Fibroblast of skin of back (primary cell): ENCODE data around the gene HEATR5A.
"Not testable (repeated sequence)": the region's sequence is repeated elsewhere in the genome, so short reads cannot be mapped to it uniquely, and the experiment has no call there.

ENCODE experiments used
- DNase-seq: peaks from one replicate; pipeline ENCODE4 v3.0.0-alpha.2; 2013

HEATR5A gene

DNA sequence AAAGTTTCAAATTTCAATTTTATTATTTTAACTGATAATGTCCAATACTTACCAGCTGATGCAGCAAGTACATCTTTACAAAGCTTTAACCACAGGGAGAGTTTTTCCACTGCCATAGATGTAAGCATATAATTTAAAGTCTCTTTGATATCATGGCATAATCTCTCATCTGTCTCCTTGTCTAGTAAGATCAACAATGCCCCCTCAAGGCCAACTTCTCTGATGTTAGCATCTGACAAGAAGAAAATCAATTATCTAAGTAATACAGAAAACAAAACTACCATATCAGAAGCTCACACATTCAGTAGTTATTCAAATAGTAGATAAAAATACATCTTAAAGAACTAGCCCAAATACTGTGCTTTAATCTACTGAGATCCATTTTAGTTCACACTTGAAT is 94.2 kb downstream of the HEATR5A start:
- DNase-seq: peak; percentile 30

DNA sequence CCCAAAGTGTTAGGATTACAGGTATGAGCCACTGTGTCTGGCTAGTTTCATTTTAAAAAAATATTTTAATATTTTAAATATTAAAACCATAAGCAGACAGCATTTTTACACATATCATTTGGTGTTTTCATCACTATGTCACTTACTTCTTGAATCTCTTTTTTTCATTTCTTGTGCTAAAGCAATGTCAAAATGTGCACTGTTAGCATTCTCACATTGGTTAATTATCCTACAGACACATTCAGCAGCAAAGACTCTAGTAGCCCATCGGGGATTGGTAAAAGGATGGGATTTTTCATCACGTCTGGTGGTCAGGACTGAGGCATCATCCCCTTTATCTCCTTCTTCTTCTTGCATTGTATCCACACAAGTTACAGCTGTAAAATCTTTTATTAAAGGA is 96.9 kb downstream of the HEATR5A start:
- no peak for DNase-seq

DNA sequence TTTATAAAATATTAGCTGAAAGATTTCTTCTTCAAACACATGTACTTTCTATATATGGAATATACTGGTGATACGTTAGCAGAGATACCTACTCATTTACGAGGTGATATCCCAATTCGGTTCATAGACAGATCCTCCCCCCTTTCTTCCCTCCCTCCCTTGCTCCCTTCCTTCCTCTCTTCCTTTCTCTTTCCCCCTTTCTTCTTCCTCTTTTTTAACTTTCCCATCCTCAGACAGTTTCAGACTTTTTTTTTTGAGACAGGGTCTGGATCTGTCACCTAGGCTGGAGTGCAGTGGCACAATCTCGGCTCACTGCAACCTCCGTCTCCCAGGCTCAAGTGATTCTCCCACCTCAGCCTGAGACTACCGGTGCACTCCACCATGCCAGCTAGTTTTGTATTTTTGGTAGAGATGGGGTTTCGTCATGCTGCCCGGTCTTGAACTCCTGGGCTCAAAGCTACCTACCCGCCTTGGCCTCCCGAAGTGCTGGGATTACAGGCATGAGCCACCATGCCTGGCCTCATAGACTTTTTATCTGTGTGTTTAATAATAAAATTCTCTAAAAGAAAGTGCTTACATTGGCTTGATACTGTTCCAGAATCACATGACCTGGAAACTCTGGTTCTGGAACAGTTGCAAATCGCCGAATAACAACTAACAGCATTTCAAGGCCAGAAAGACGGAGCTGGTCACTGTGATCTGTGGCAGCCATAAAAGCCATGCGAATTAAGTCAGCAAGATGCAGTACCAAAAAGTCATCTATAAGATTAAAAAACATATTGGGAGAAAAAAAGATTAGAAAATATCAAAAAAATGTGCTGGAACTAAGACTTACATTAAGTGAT is 99.2 kb downstream of the HEATR5A start:
- DNase-seq: no peak

DNA sequence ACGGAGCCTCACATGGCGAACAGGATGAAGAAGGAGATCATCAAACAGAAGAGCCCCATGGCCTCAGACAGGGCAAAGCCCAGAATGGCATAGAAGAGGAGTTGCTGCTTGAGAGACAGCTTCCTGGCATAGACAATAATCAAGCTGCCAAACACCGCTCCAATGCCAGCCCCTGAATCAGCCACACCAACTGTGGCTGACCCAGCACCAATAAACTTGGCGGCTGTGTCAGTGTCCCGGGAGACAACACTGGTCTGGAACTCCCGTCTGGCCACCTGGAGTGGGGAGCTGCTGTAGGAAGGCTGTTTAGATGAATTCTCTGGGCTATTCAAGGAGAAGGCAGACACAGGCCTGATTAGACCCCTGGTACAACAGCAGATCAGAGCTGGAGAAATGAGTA is 100.1 kb downstream of the HEATR5A start:
- no peak for DNase-seq

- DNase-seq: no peak
These were observed 100.6 kb downstream of the HEATR5A start for GRCh38 chr14:31319701-31320100.

DNA sequence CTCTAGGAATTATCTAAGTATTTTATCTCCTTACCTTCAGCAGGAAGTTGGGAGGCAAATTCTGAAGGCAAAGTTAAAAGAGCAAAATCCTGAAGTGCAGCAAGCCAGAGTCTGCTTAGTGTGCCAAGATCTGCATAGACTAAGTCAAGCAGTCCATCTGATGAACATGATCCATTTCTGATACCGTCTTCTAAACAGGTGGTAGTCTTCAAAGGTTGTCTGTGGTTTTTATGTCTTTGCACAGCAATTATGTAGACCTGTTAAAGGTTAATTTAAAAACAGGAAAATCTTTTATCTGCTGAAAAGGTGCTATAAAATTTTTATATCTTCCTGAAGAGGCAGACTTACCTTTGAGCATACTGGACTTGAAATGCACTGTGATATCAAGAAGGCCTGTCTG is 107.4 kb downstream of the HEATR5A start:
- DNase-seq: no peak

DNA sequence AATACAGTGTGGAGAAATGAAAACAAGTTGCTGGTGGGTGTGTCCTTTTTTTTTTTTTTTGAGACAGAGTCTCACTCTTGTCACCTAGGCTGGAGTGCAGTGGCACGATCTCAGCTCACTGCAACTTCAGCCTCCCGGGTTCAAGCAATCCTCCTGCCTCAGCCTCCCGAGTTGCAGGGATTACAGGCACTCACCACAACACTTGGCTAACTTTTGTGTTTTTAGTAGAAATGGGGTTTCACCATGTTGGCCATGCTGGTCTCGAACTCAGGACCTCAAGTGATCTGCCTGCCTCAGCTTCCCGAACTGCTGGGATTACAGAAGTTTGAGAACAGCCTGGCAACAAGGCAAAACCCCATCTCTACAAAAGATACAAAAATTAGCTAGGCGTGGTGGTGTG is 108.0 kb downstream of the HEATR5A start:
- not testable (repeated sequence) for DNase-seq

GRCh38 chr14:31307618-31308017 is 112.7 kb downstream of the HEATR5A start:
- DNase-seq: no peak

DNA sequence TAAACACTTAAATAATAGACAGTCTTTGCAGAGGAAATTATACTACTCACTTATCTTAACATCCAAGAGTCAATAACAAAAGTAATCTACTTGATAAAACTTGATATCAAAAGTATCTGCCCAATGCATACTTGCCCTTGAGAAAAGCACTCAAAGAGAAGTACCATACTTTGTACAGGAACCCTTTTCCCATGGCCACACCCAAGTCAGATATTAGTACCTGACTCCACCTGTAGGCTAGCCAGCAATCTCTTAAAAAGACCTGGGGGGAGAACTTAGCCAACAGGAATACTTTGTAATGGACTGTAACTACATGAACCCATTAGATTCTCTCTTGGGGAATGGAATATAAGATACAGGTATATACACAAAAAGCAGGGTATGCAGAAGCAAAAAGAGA is 113.2 kb downstream of the HEATR5A start:
- no peak for DNase-seq

DNA sequence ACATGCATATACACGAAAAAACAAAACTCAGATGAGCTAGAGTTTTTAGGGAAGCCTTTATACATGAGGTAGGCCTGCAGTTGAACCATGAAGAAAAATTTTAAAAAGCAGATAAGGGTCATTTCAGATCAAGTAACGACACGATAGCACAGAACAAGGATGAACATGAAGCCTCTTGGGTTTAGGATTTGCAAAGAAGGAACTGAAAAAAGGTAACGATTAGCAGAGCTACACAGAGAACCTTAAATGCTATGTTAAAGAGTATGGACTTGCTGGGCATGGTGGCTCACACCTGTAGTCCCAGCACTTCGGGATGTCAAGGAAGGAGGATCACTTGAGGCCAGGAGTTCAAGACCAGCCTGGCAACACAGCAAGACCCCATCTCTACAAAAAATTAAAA is 116.7 kb downstream of the HEATR5A start:
- DNase-seq: no peak

DNA sequence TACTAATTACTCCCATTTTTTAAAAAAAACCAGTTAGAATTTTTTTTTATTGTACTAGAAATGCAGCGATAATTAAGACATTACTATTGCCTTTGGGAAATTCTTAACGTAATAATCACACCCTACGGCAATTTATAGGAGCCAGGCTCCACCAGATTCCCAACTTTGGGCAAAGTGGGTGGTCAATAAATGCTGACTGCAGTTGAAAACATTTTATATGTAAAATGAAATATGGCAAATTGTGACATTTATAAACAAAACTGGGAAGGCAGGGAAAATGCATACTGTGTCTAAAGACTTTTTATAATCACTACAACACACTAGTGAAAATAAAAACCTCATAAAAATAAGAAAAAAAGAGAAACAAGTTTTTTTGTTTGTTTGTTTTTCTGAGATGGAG is 119.5 kb downstream of the HEATR5A start:
- DNase-seq: no peak

DNA sequence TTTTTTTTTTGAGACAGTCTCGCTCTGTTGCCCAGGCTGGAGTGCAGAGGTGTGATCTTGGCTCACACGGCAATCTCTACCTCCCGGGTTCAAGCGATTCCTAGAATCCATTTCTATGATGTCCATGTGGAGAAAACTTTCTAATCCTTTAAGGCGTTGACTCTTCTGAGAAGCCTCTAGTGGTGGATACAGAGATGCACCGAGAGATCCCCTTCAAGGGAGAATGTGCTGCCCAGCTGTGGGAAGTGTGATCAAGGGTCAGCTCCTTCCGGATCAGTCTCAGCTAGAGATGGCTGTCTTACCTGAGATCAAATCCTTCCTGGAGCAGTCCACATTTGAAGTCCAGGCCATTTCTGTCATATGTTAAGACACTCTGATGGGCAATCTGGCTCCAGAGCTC is 120.1 kb downstream of the HEATR5A start:
- peak; percentile 5 for DNase-seq

GRCh38 chr14:31297701-31298344 is 122.5 kb downstream of the HEATR5A start:
- no peak for DNase-seq

- DNase-seq: no peak
These were observed 123.2 kb downstream of the HEATR5A start for GRCh38 chr14:31297112-31297511.

GRCh38 chr14:31294746-31295405 is 125.5 kb downstream of the HEATR5A start:
- peak; percentile 67 for DNase-seq

DNA sequence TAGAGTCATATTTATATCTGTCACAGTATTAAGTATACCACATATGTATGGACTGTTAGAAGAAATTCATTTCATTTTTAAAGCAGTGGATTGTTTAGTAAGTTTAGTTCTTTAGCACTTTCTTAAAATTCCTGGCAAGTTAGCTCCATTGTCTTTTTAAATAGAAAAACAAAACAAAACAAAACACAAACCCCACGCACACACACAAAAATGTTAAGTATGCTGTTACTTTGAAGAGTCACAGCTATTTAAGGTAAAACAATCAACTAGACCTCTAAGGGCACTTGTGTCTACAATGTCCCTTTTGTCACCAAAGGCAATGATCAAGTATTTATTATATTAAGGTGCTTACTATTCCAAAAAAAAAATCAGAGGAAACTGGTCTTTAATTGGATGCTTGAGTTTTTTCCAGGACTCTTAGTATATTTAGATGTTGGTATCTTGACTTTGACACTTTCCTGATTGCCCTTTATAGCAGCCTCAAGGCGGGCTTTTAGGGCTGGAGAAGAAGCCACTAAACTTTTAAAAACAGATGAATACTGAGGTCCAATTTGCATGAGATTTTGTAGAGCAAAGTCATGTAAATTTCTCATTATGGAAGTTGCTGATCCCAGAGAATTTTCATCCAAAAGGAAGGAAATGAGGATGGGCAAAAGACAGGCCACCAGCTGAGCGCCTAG is 127.3 kb downstream of the HEATR5A start:
- peak; percentile 10 for DNase-seq

DNA sequence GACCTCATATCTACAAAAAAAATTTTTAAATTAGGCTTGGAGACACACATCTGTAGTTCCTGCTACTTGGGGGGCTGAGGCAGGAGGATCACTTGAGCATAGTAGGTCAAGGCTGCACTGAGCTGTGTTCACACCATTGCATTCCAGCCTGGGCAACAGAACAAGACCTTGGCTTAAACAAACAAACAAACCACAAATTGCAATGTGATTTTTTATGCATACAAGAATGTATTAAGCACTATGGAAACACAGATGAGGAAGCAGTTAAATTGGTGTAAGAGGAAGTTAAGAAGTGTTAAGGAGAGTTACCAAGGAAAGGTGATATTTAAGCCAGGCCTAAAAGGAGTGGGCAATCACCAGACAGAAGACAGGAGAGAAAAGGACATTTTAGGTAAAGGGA is 129.1 kb downstream of the HEATR5A start:
- DNase-seq: peak; percentile 33

GRCh38 chr14:31287294-31287972 is 132.9 kb downstream of the HEATR5A start:
- DNase-seq: no peak

GRCh38 chr14:31286456-31287293 is 133.7 kb downstream of the HEATR5A start:
- DNase-seq: no peak

- no peak for DNase-seq
These were observed 136.6 kb downstream of the HEATR5A start for GRCh38 chr14:31283578-31284252.

- DNase-seq: no peak
These were observed 137.2 kb downstream of the HEATR5A start for GRCh38 chr14:31283153-31283552.
